Sigmoid colon (tissue), 4 donors: ENCODE results near the gene SYNDIG1.

Experiments used
- CTCF ChIP-seq, 4 experiments: fragments of 450-650 bp in 3 of 4; fragments of 200-600 bp in 1 of 4; IDR thresholded peaks; one replicate each; pipeline ENCODE4 v1.5.1; 2016 to 2019; ENCODE audit warnings: antibody characterized with exemption in 4 of 4, mild to moderate bottlenecking in 3 of 4, moderate library complexity in 2 of 4
- EP300 ChIP-seq, 4 donors: sonication (generic); formaldehyde crosslinking; IDR thresholded peaks; one replicate each; pipeline ENCODE4 v1.6.1; 2017; ENCODE audit warnings: antibody characterized with exemption in 4 of 4
- POLR2A ChIP-seq, 2 donors: fragments of 450-650 bp; IDR thresholded peaks; one replicate each; pipeline ENCODE4 v1.6.1; 2016; ENCODE audit warnings: antibody characterized with exemption in 2 of 2, mild to moderate bottlenecking in 2 of 2, moderate library complexity in 2 of 2
- POLR2AphosphoS5 ChIP-seq, 4 donors: sonication (generic); formaldehyde crosslinking; IDR thresholded peaks; one replicate each; pipeline ENCODE4 v1.6.1; 2017; ENCODE audit warnings: antibody characterized with exemption in 4 of 4

- TF ChIP-seq POLR2AphosphoS5 (IDR thresholded peaks at IDR 0.05) = no peak
- no peak for TF ChIP-seq CTCF (IDR thresholded peaks at IDR 0.05)
- no peak for TF ChIP-seq POLR2A (IDR thresholded peaks at IDR 0.05)
- no peak for TF ChIP-seq EP300 (IDR thresholded peaks at IDR 0.05)
Observed at GRCh38 chr20:24665196-24665595, 195.8 kb downstream of the SYNDIG1 start.
